GM12892 (cell line): ENCODE results near the gene RPS6KA2.

Source experiments
- DNase-seq: peaks from one replicate; pipeline ENCODE4 v3.0.0; 2011; ENCODE audit not compliant: insufficient read length
- FAIRE-seq: peaks from 2 replicates; lab custom pipeline; 2011; peaks lifted over from hg19 to GRCh38; lab: Jason Lieb, UNC
- POLR2A ChIP-seq: IDR thresholded peaks from 2 replicates; pipeline ENCODE4 v1.6.1; 2011; ENCODE audit warnings: low read depth, low read length, control low read depth
- POLR2AphosphoS5 ChIP-seq: IDR thresholded peaks from 2 replicates; pipeline ENCODE4 v1.6.1; 2011; ENCODE audit warnings: low read depth, low read length, control low read depth
- TAF1 ChIP-seq: IDR thresholded peaks from 2 replicates; pipeline ENCODE4 v1.6.1; 2011; ENCODE audit warnings: low read depth, mild to moderate bottlenecking, control low read depth, low read length, borderline replicate concordance

RPS6KA2 gene

GRCh38 chr6:166581091-166581511 lies 46.0 kb downstream of the RPS6KA2 start:
- TF ChIP-seq TAF1, result no peak
- no peak for TF ChIP-seq POLR2AphosphoS5
- TF ChIP-seq POLR2A, result no peak
- DNase-seq, result no peak
- no peak for FAIRE-seq

- FAIRE-seq, result no peak
- TF ChIP-seq POLR2A, result no peak
- no peak for TF ChIP-seq POLR2AphosphoS5
- TF ChIP-seq TAF1, result no peak
- no peak for DNase-seq
Measured at GRCh38 chr6:166580076-166581050, 46.7 kb downstream of the RPS6KA2 start.

- TF ChIP-seq TAF1 (no peak), POLR2A (no peak), POLR2AphosphoS5 (no peak)
- DNase-seq (no peak), FAIRE-seq (no peak)
Measured at GRCh38 chr6:166579237-166579850, 47.7 kb downstream of the RPS6KA2 start.

- no peak for FAIRE-seq
- no peak for TF ChIP-seq POLR2AphosphoS5
- TF ChIP-seq TAF1, result no peak
- TF ChIP-seq POLR2A, result no peak
Measured at GRCh38 chr6:166578536-166579236, 48.4 kb downstream of the RPS6KA2 start.

GRCh38 chr6:166575205-166575604 lies 51.8 kb downstream of the RPS6KA2 start:
- DNase-seq, result no peak
- FAIRE-seq, result no peak
- no peak for TF ChIP-seq TAF1

More at GRCh38 chr6:166578536-166579236, 48.4 kb downstream of the RPS6KA2 start:
- DNase-seq, result no peak

GRCh38 chr6:166573511-166574216 lies 53.4 kb downstream of the RPS6KA2 start:
- FAIRE-seq (no peak), DNase-seq (no peak)
- TF ChIP-seq TAF1 (no peak), POLR2AphosphoS5 (no peak), POLR2A (no peak)

- FAIRE-seq (no peak), DNase-seq (no peak)
- no peak for TF ChIP-seq TAF1
- no peak for TF ChIP-seq POLR2AphosphoS5
- TF ChIP-seq POLR2A, result no peak
Measured at GRCh38 chr6:166572370-166573261, 54.4 kb downstream of the RPS6KA2 start.

- FAIRE-seq (no peak), DNase-seq (no peak)
- TF ChIP-seq POLR2AphosphoS5, result no peak
- TF ChIP-seq TAF1, result no peak
- no peak for TF ChIP-seq POLR2A
Measured at GRCh38 chr6:166570929-166571713, 55.9 kb downstream of the RPS6KA2 start.

- TF ChIP-seq TAF1, result no peak
- TF ChIP-seq POLR2A, result no peak
- DNase-seq (no peak), FAIRE-seq (no peak)
Measured at GRCh38 chr6:166569206-166569605, 57.8 kb downstream of the RPS6KA2 start.

GRCh38 chr6:166567813-166568212 lies 59.2 kb downstream of the RPS6KA2 start:
- DNase-seq (no peak), FAIRE-seq (no peak)
- TF ChIP-seq POLR2AphosphoS5 (no peak), TAF1 (no peak)
